Ovary (tissue), 3 donors: ENCODE results near the gene ADRA2C.

Experiments used
- EP300 ChIP-seq: sonication (generic); formaldehyde crosslinking; IDR thresholded peaks from one replicate; pipeline ENCODE4 v1.6.1; 2017; ENCODE audit warnings: antibody characterized with exemption
- POLR2A ChIP-seq: fragments of 450-650 bp; IDR thresholded peaks from one replicate; pipeline ENCODE4 v1.6.1; 2017; ENCODE audit warnings: antibody characterized with exemption, mild to moderate bottlenecking, moderate library complexity
- TF ChIP-seq, protein P1 (sequence below), 3 donors: fragments of 450-650 bp in 2 of 3; fragments of 200-600 bp in 1 of 3; IDR thresholded peaks; one replicate each; pipeline versions ENCODE4 v1.5.1 to v1.8.0; 2016 to 2022; ENCODE audit warnings: antibody characterized with exemption in 3 of 3, mild to moderate bottlenecking in 1 of 3
- donor health status: DM: no; HTN: no; CAD: no.

DNA sequence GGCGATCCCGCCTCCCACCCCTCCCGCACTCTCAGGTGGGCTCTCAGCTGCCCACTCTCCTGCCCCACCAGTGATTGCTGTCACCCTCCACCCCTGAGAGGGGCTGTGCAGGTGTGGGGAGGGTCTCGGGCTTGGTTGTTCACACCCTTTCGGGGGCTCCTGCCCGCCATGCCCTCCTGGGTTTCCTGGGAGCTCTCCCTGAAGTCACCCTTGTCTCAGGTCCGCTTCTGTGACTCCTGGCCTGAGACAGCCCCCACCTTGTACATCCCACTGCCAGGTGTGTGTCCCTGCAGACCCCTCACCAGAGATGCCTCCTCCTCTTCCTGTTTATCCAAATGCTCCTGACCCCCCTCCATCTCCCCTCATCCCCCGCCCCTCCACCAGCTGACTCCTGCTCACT is 37.8 kb downstream of the ADRA2C start:
- TF ChIP-seq POLR2A (no peak), EP300 (no peak)
- TF ChIP-seq, protein P1, sequence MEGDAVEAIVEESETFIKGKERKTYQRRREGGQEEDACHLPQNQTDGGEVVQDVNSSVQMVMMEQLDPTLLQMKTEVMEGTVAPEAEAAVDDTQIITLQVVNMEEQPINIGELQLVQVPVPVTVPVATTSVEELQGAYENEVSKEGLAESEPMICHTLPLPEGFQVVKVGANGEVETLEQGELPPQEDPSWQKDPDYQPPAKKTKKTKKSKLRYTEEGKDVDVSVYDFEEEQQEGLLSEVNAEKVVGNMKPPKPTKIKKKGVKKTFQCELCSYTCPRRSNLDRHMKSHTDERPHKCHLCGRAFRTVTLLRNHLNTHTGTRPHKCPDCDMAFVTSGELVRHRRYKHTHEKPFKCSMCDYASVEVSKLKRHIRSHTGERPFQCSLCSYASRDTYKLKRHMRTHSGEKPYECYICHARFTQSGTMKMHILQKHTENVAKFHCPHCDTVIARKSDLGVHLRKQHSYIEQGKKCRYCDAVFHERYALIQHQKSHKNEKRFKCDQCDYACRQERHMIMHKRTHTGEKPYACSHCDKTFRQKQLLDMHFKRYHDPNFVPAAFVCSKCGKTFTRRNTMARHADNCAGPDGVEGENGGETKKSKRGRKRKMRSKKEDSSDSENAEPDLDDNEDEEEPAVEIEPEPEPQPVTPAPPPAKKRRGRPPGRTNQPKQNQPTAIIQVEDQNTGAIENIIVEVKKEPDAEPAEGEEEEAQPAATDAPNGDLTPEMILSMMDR (IDR thresholded peaks at IDR 0.05) = no peak
